Measurements from ENCODE around the gene ZNF804B. TPM values are rescaled to one million over a fixed set of nuclear protein-coding genes. Genes with fewer than 3 reads are reported as not detected.
A peak's percentile ranks its signal among the peaks of the same experiment; 100 is the strongest.

The ZNF804B gene
- total and polyA plus RNA-seq, 2 donors from 2014 or later = 0.19 TPM; not detected in 1

DNA sequence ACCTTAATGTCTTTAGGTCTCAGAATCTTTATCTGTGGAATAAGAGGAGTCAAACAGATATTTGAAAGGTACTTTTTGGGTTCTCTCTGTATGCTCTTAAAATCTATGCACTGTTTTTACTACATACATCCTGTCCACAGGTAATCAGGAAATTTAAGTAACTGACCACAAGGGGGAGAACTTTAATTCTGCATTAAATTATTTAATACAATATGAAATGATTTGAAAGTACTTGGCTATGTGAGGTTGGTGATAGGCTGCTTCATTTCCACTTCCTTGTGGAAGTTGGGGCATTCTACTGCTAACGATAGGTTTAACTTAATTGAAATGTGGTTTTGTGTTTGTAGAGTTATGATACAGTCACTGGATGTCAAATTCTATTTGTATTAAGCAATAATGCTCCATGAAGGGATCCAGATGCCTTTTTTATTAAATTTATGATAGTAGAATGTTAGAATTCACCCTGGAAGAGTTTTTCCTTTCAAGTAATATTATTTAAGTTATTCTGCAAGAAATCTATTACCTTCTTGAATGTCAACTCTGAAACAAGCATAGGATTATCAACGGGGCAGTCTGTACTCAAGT, 30.1 kb downstream of the ZNF804B start:
- Histone ChIP-seq H3K27ac (ENCODE audit: low read depth in 2 of 2, low read length in 2 of 2) (no peak overlapping the region), H3K4me3 (ENCODE audit: low read length in 3 of 3) (no peak overlapping the region), H3K9me3 (ENCODE audit: control insufficient read depth in 2 of 3, insufficient read depth in 1 of 3, low read length in 3 of 3) (no peaks in the 10 kb centered on the region), H3K27me3 (ENCODE audit: control insufficient read depth, insufficient read depth, low read length) (no peaks in the 10 kb centered on the region), H3K36me3 (ENCODE audit: control insufficient read depth in 2 of 3, insufficient read depth in 3 of 3, low read length in 3 of 3) (no peaks in the 10 kb centered on the region), H3K4me1 (ENCODE audit: control insufficient read depth in 2 of 3, insufficient read depth in 2 of 3, low read depth in 1 of 3, low read length in 3 of 3) (no peaks in the 10 kb centered on the region), H3K9ac (ENCODE audit: low read length in 3 of 3) (no peak overlapping the region)
- TF ChIP-seq, protein P1, sequence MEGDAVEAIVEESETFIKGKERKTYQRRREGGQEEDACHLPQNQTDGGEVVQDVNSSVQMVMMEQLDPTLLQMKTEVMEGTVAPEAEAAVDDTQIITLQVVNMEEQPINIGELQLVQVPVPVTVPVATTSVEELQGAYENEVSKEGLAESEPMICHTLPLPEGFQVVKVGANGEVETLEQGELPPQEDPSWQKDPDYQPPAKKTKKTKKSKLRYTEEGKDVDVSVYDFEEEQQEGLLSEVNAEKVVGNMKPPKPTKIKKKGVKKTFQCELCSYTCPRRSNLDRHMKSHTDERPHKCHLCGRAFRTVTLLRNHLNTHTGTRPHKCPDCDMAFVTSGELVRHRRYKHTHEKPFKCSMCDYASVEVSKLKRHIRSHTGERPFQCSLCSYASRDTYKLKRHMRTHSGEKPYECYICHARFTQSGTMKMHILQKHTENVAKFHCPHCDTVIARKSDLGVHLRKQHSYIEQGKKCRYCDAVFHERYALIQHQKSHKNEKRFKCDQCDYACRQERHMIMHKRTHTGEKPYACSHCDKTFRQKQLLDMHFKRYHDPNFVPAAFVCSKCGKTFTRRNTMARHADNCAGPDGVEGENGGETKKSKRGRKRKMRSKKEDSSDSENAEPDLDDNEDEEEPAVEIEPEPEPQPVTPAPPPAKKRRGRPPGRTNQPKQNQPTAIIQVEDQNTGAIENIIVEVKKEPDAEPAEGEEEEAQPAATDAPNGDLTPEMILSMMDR (IDR thresholded peaks at IDR 0.05; ENCODE audit: borderline replicate concordance, extremely low read depth, insufficient read depth) = peak; percentile 37
- intact Hi-C loops (cut with DNase I) = no loop called here
- DNase-seq (peak in 2 of 5 donors; percentile 14 to 17), FAIRE-seq (no peak)

DNA sequence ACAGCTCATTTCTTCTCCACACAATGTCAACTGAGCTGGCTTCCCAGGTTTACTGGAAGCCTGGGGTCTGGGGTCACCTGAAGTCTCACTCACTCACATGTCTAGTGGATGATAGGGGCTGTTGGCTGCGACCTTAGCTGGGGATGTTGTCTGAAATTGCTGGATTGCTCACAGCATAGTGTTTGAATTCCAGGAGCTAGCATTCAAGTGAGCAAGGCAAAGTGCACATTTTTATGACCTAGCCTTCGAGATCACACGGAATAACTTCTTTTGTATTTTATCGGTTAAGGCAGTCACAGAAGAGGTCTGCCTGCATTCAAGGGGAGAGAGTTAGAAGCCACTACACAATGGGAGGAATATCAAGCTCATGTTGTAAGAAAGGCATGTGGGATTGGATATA, 32.4 kb downstream of the ZNF804B start:
- FAIRE-seq = no peak
- H3K4me1 ChIP-seq (ENCODE audit: control insufficient read depth in 2 of 3, insufficient read depth in 2 of 3, low read depth in 1 of 3, low read length in 3 of 3) = no peaks in the 10 kb centered on the region
- intact Hi-C loops (cut with DNase I) = no loop called here
- DNase-seq = peak in 1 of 5 donors; percentile 14
- no peak overlapping the region for H3K4me3 ChIP-seq (ENCODE audit: low read length in 3 of 3)
- no peaks in the 10 kb centered on the region for H3K36me3 ChIP-seq (ENCODE audit: control insufficient read depth in 2 of 3, insufficient read depth in 3 of 3, low read length in 3 of 3)
- TF ChIP-seq, protein P1 (IDR thresholded peaks at IDR 0.05; ENCODE audit: borderline replicate concordance, extremely low read depth, insufficient read depth) = no peak
- H3K27me3 ChIP-seq (ENCODE audit: control insufficient read depth, insufficient read depth, low read length) = no peaks in the 10 kb centered on the region
- no peaks in the 10 kb centered on the region for H3K9me3 ChIP-seq (ENCODE audit: control insufficient read depth in 2 of 3, insufficient read depth in 1 of 3, low read length in 3 of 3)
- no peak overlapping the region for H3K9ac ChIP-seq (ENCODE audit: low read length in 3 of 3)
- H3K27ac ChIP-seq (ENCODE audit: low read depth in 2 of 2, low read length in 2 of 2) = no peak overlapping the region

DNA sequence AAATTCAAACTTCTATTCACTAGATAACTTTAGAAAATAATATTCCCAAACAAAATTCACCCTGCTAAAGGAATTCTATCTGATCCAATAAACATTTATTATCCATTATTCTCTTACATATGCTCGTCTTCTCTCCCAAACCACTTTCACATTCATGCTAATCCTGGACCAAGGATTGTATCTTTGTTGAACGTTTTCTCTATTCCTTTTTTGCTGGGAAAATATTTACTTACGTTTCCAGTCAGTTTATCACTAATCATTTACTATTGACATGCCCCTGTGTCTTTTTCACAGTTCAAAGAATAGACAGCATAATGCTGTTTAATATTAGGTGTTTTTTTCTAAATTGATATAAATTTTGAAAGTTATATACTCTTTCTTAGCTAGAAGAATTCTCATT, 32.9 kb downstream of the ZNF804B start:
- Histone ChIP-seq H3K9ac (ENCODE audit: low read length in 3 of 3) (no peak overlapping the region), H3K9me3 (ENCODE audit: control insufficient read depth in 2 of 3, insufficient read depth in 1 of 3, low read length in 3 of 3) (no peaks in the 10 kb centered on the region), H3K4me1 (ENCODE audit: control insufficient read depth in 2 of 3, insufficient read depth in 2 of 3, low read depth in 1 of 3, low read length in 3 of 3) (no peaks in the 10 kb centered on the region), H3K27ac (ENCODE audit: low read depth in 2 of 2, low read length in 2 of 2) (no peak overlapping the region), H3K36me3 (ENCODE audit: control insufficient read depth in 2 of 3, insufficient read depth in 3 of 3, low read length in 3 of 3) (no peaks in the 10 kb centered on the region), H3K4me3 (ENCODE audit: low read length in 3 of 3) (no peak overlapping the region), H3K27me3 (ENCODE audit: control insufficient read depth, insufficient read depth, low read length) (no peaks in the 10 kb centered on the region)
- no peak for DNase-seq
- intact Hi-C loops (cut with DNase I) = no loop called here
- FAIRE-seq = no peak
- TF ChIP-seq, protein P1 (IDR thresholded peaks at IDR 0.05; ENCODE audit: borderline replicate concordance, extremely low read depth, insufficient read depth) = no peak

DNA sequence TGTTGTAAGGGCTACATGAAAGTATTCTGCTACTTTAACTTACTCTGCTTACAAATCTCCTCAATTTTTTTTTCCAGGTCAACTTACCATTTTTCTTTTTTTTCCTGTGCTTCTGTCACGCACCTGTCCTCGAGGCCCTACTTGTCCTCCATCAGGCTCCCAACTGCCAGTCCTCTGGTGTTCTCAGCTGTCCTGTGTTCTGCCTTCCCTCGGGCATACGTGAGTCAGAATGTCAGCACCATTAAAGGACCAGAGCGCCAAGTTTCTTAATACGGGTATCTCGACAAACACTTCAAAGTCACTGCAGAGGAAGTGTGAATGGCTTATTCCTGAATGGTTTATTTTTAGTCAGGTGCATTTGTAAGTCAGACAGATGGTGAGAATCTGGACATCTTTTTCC, 36.1 kb downstream of the ZNF804B start, which contains the start of gene TEX47:
Gene TEX47 (minus strand): TSS at position 185 of the 400 bp plus-strand sequence. CDS start 795 bp downstream, outside the sequence.
- no peaks in the 10 kb centered on the region for H3K36me3 ChIP-seq (ENCODE audit: control insufficient read depth in 2 of 3, insufficient read depth in 3 of 3, low read length in 3 of 3)
- DNase-seq (no peak), FAIRE-seq (no peak)
- H3K4me3 ChIP-seq (ENCODE audit: low read length in 3 of 3) = no peak within 1 kb of the TSS
- no peak within 1 kb of the TSS for H3K9ac ChIP-seq (ENCODE audit: low read length in 3 of 3)
- H3K9me3 ChIP-seq (ENCODE audit: control insufficient read depth in 2 of 3, insufficient read depth in 1 of 3, low read length in 3 of 3) = no peaks in the 10 kb centered on the region
- TF ChIP-seq, protein P1 (IDR thresholded peaks at IDR 0.05; ENCODE audit: borderline replicate concordance, extremely low read depth, insufficient read depth) = no peak
- intact Hi-C loops (cut with DNase I) = no loop called here
- H3K27ac ChIP-seq (ENCODE audit: low read depth in 2 of 2, low read length in 2 of 2) = no peak within 1 kb of the TSS
- H3K4me1 ChIP-seq (ENCODE audit: control insufficient read depth in 2 of 3, insufficient read depth in 2 of 3, low read depth in 1 of 3, low read length in 3 of 3) = no peaks in the 10 kb centered on the region
- no peaks in the 10 kb centered on the region for H3K27me3 ChIP-seq (ENCODE audit: control insufficient read depth, insufficient read depth, low read length)
